Stimulated activated CD8-positive, alpha-beta memory T cell treated with anti-CD3 and anti-CD28 coated beads, Interleukin-7, amount 100 ng/mL, for 4 hours (primary cell): Measurements from ENCODE around the gene SORCS3.

Source experiments
- DNase-seq, 2 donors: peaks; one replicate each; pipeline ENCODE4 v3.0.0-alpha.2; 2020; ENCODE audit warnings: low read depth in 2 of 2

Gene SORCS3

GRCh38 chr10:104913390-104913789 lies 272.3 kb downstream of the SORCS3 start:
- DNase-seq = no peak

- no peak for DNase-seq
Measured at GRCh38 chr10:104920476-104920875, 279.4 kb downstream of the SORCS3 start.

- no peak for DNase-seq
Measured at GRCh38 chr10:104921763-104922162, 280.7 kb downstream of the SORCS3 start.

GRCh38 chr10:104922810-104923209 lies 281.7 kb downstream of the SORCS3 start:
- DNase-seq = no peak

- DNase-seq = no peak
Measured at GRCh38 chr10:104923501-104923900, 282.4 kb downstream of the SORCS3 start.

GRCh38 chr10:104924101-104924795 lies 283.2 kb downstream of the SORCS3 start:
- DNase-seq = no peak

- DNase-seq = no peak
Measured at GRCh38 chr10:104925232-104925851, 284.3 kb downstream of the SORCS3 start.

GRCh38 chr10:104928734-104929133 lies 287.6 kb downstream of the SORCS3 start:
- DNase-seq = no peak

- DNase-seq = no peak
Measured at GRCh38 chr10:104931612-104932134, 290.6 kb downstream of the SORCS3 start.

GRCh38 chr10:104935656-104936055 lies 294.6 kb downstream of the SORCS3 start:
- no peak for DNase-seq

- DNase-seq = no peak
Measured at GRCh38 chr10:104937567-104937966, 296.5 kb downstream of the SORCS3 start.

GRCh38 chr10:104938031-104938430 lies 296.9 kb downstream of the SORCS3 start:
- no peak for DNase-seq

- no peak for DNase-seq
Measured at GRCh38 chr10:104941662-104942061, 300.6 kb downstream of the SORCS3 start.

- DNase-seq = no peak
Measured at GRCh38 chr10:104947314-104947713, 306.2 kb downstream of the SORCS3 start.

- no peak for DNase-seq
Measured at GRCh38 chr10:104957178-104957841, 316.2 kb downstream of the SORCS3 start.

- no peak for DNase-seq
Measured at GRCh38 chr10:104966563-104967297, 325.6 kb downstream of the SORCS3 start.

GRCh38 chr10:104980368-104980767 lies 339.3 kb downstream of the SORCS3 start:
- DNase-seq = no peak

GRCh38 chr10:104981995-104982394 lies 340.9 kb downstream of the SORCS3 start:
- no peak for DNase-seq

GRCh38 chr10:104988686-104989085 lies 347.6 kb downstream of the SORCS3 start:
- DNase-seq = no peak

GRCh38 chr10:104989880-104990279 lies 348.8 kb downstream of the SORCS3 start:
- no peak for DNase-seq

GRCh38 chr10:104993085-104993484 lies 352.0 kb downstream of the SORCS3 start:
- no peak for DNase-seq

- DNase-seq = no peak
Measured at GRCh38 chr10:105001269-105001668, 360.2 kb downstream of the SORCS3 start.
